HepG2 (cell line): ENCODE data around the gene ARL15. TPM values are rescaled to one million over a fixed set of nuclear protein-coding genes. Genes with fewer than 3 reads are reported as not detected.

Experiments used
- ATAC-seq: fragments of 200-7000 bp; cut with Tn5 transposase; 3 replicates; pipeline ENCODE4 v1.9.1; 2020; ENCODE audit warnings: mild to moderate bottlenecking, moderate library complexity
- BruUV-seq: library from RNA; stranded (reverse); fragments of 400-500 nt; replicated peaks from 2 replicates; lab custom pipeline; 2021; lab: Mats Ljungman, UMichigan
- CTCF ChIA-PET: fragments of 300-600 bp; formaldehyde crosslinking; extraction: SDS; loops from one replicate; lab custom pipeline; 2021; ENCODE audit warnings: low total read pairs, inconsistent platforms, low intra/inter-chr PET ratio; lab: Yijun Ruan, JAX
- POLR2A ChIA-PET: fragments of 350-600 bp; sonication (Branson Sonifier 250); formaldehyde crosslinking; loops from one replicate; lab custom pipeline; 2020; ENCODE audit warnings: antibody characterized with exemption, inconsistent platforms; lab: Yijun Ruan, JAX
- DNase-seq: peaks from one replicate; pipeline ENCODE4 v3.0.0-alpha.2; 2015; ENCODE audit warnings: low spot score
- FAIRE-seq: peaks from 3 replicates; lab custom pipeline; 2011; peaks lifted over from hg19 to GRCh38; lab: Jason Lieb, UNC
- H2AFZ ChIP-seq: one replicate; pipeline ENCODE4 v1.6.1; 2011; ENCODE audit warnings: low read length, inconsistent platforms
- H3K27ac ChIP-seq: fragments of 300-600 bp; 3 replicates; pipeline ENCODE4 v1.8.0; 2011; ENCODE audit warnings: mixed run types, mild to moderate bottlenecking, mixed read lengths, low read length, inconsistent platforms; ENCODE audit not compliant: insufficient read depth; ENCODE audit errors: extremely low read length
- H3K27me3 ChIP-seq, 2 experiments: fragments of 200-600 bp in 1 of 2; 2 replicates in 1 of 2; 3 replicates in 1 of 2; pipeline versions ENCODE4 v1.6.0 to v1.8.0; 2011; ENCODE audit warnings: low read length in 2 of 2, mild to moderate bottlenecking in 2 of 2, moderate library complexity in 2 of 2, inconsistent platforms in 1 of 2; ENCODE audit not compliant: insufficient read depth in 2 of 2, control insufficient read depth in 1 of 2
- H3K36me3 ChIP-seq, 2 experiments: fragments of 200-600 bp in 1 of 2; replicated peaks in 1 of 2; 2 replicates in 1 of 2; 3 replicates in 1 of 2; pipeline versions ENCODE4 v1.5.1 to v1.8.0; 2011; ENCODE audit warnings: low read length in 2 of 2, inconsistent platforms in 1 of 2; ENCODE audit not compliant: insufficient read depth in 2 of 2, control insufficient read depth in 1 of 2
- H3K4me1 ChIP-seq: 2 replicates; pipeline ENCODE4 v1.5.1; 2012; ENCODE audit warnings: low read length, inconsistent platforms; ENCODE audit not compliant: insufficient read depth
- H3K4me2 ChIP-seq: 2 replicates; pipeline ENCODE4 v1.6.0; 2011; ENCODE audit warnings: low read depth, low read length, inconsistent platforms
- H3K4me3 ChIP-seq, 3 experiments: fragments of 200-600 bp in 1 of 3; sonication (generic), shearing (Covaris generic) in 1 of 3; replicated peaks in 1 of 3; 2 replicates each; pipeline ENCODE4 v1.5.1; 2011 to 2016; ENCODE audit warnings: low read length in 3 of 3, inconsistent platforms in 2 of 3, low read depth in 2 of 3, mild to moderate bottlenecking in 2 of 3, control low read depth in 1 of 3, mixed read lengths in 1 of 3; ENCODE audit not compliant: insufficient read depth in 1 of 3
- H3K79me2 ChIP-seq: one replicate; pipeline ENCODE4 v1.6.1; 2011; ENCODE audit warnings: low read length, inconsistent platforms; ENCODE audit not compliant: insufficient read depth
- H3K9ac ChIP-seq: 2 replicates; pipeline ENCODE4 v1.6.0; 2011; ENCODE audit warnings: mild to moderate bottlenecking, low read depth, low read length, inconsistent platforms; ENCODE audit not compliant: insufficient read depth
- H3K9me3 ChIP-seq: 2 replicates; pipeline ENCODE4 v1.5.1; 2012; ENCODE audit warnings: mild to moderate bottlenecking, low read length
- H4K20me1 ChIP-seq: 2 replicates; pipeline ENCODE4 v1.6.0; 2011; ENCODE audit warnings: inconsistent platforms, mild to moderate bottlenecking, low read length, moderate library complexity; ENCODE audit not compliant: insufficient read depth
- CC2D1A ChIP-seq: sonication (generic); formaldehyde crosslinking; IDR thresholded peaks from 2 replicates; pipeline ENCODE4 v1.8.1; 2023; ENCODE audit warnings: mild to moderate bottlenecking, missing genetic modification reagents
- MXI1 ChIP-seq: IDR thresholded peaks from 3 replicates; pipeline ENCODE4 v1.6.1; 2012; ENCODE audit warnings: low read depth, low read length, inconsistent platforms, borderline replicate concordance
- RARA ChIP-seq: IDR thresholded peaks from 2 replicates; pipeline ENCODE4 v1.6.1; 2016; ENCODE audit warnings: missing genetic modification reagents, missing compliant biosample characterization
- SMAD1 ChIP-seq: sonication (generic); formaldehyde crosslinking; IDR thresholded peaks from 2 replicates; pipeline ENCODE4 v1.4.0; 2020; ENCODE audit warnings: missing genetic modification reagents, low read depth, mild to moderate bottlenecking, borderline replicate concordance
- TSC22D2 ChIP-seq: sonication (generic); formaldehyde crosslinking; IDR thresholded peaks from 2 replicates; pipeline ENCODE4 v1.5.1; 2020; ENCODE audit warnings: missing genetic modification reagents, mild to moderate bottlenecking, borderline replicate concordance
- ZFP1 ChIP-seq: IDR thresholded peaks from 2 replicates; pipeline ENCODE4 v1.6.1; 2016
- ZFP36L2 ChIP-seq: sonication (generic); formaldehyde crosslinking; IDR thresholded peaks from 2 replicates; pipeline ENCODE4 v1.4.0; 2020; ENCODE audit warnings: missing genetic modification reagents
- ZNF724P ChIP-seq: sonication (generic); formaldehyde crosslinking; IDR thresholded peaks from 2 replicates; pipeline ENCODE4 v1.8.0; 2022; ENCODE audit warnings: missing genetic modification reagents, borderline replicate concordance
- WGBS: methylation state at CpG from one replicate; pipeline ENCODE4 v1.1.6; 2017; ENCODE audit warnings: low lambda C conversion rate; 5-methylcytosine and 5-hydroxymethylcytosine counted together
- in situ Hi-C: cut with HindIII; loops from 2 replicates; pipeline ENCODE4 v1.10.0; 2017; ENCODE audit warnings: low pct_unique_long_range_greater_than_20kb; ENCODE audit not compliant: extremely low pct_ligation_motif_present
- intact Hi-C: fragments of 100-400 bp; cut with micrococcal nuclease; formaldehyde crosslinking; loops from one replicate; pipeline ENCODE4 v1.10.0; 2022; ENCODE audit not compliant: unreplicated experiment
- polyA plus RNA-seq, 8 experiments: library from polyadenylated mRNA; depleted of rRNA in 3 of 8; stranded (reverse) in 7 of 8; unstranded in 1 of 8; fragments of >200 nt; fragmentation: Illumina TruSeq in 4 of 8; extraction: Trizol in 4 of 8; gene quantifications; 2 replicates each; pipeline versions ENCODE4 v1.2.1 to v1.2.3, GENCODE V29; 2011 to 2016; ENCODE audit warnings: low read depth in 4 of 8, missing spikeins in 1 of 8, mixed read lengths in 1 of 8; ENCODE audit not compliant: insufficient read depth in 1 of 8
- total RNA-seq, 5 experiments: library from RNA; depleted of rRNA; stranded (reverse); fragments of >200 nt; fragmentation: Illumina TruSeq; extraction: Trizol; gene quantifications; 2 replicates each; pipeline ENCODE4 v1.2.3, GENCODE V29; 2016; ENCODE audit warnings: low read depth in 1 of 5
- TF ChIP-seq, protein P1 (sequence below): sonication (generic); formaldehyde crosslinking; IDR thresholded peaks from 2 replicates; pipeline ENCODE4 v1.5.1; 2020; ENCODE audit warnings: mild to moderate bottlenecking, missing genetic modification reagents, moderate library complexity
- TF ChIP-seq, protein P2 (sequence below): sonication (generic); formaldehyde crosslinking; IDR thresholded peaks from 2 replicates; pipeline ENCODE4 v1.8.0; 2022; ENCODE audit warnings: mild to moderate bottlenecking, missing genetic modification reagents, moderate library complexity
- TF ChIP-seq, protein P3 (sequence below): sonication (generic); formaldehyde crosslinking; IDR thresholded peaks from 2 replicates; pipeline ENCODE4 v1.8.1; 2023; ENCODE audit warnings: mild to moderate bottlenecking, missing genetic modification reagents
- TF ChIP-seq, protein P4 (sequence below): sonication (generic); formaldehyde crosslinking; IDR thresholded peaks from 2 replicates; pipeline ENCODE4 v1.4.0; 2020; ENCODE audit warnings: missing genetic modification reagents, borderline replicate concordance

ARL15 gene
- total and polyA plus RNA-seq, 2 of the 13 experiments (the other 11 are each of a cell fraction or from before 2014, with no cell fraction given), result 2.5 to 7.7 TPM

DNA sequence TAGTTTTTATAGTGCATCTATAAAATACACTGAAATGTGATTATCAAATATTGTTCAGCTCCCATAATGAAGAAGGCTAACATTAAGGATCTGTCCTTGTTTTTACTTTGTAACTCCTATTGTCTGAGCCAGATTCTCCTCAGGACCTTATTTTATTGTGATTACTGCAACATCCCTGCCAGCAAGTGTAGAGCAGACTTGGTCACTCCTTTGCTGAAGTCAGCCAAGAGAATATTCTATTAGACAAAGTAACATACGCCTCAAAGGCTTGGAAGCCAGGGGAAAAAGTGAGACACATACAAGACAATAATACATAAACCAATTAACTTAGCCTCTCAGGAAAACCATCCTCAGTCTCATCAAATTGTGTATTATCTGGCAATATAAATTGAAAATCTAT is 269.6 kb downstream of the ARL15 start:
- DNase-seq (no peak), FAIRE-seq (no peak), ATAC-seq (no peak)
- H2AFZ ChIP-seq, result no peak overlapping the region
- H3K36me3 ChIP-seq, result no peaks in the 10 kb centered on the region
- H3K4me3 ChIP-seq, result no peak overlapping the region
- no TSS peak for BruUV-seq
- POLR2A ChIA-PET, result no interaction called here
- H3K9me3 ChIP-seq, result no peaks in the 10 kb centered on the region
- H4K20me1 ChIP-seq, result no peaks in the 10 kb centered on the region
- H3K79me2 ChIP-seq, result no peaks in the 10 kb centered on the region
- WGBS, result 83% methylated on average over 1 of the region's 1 CpG
- CTCF ChIA-PET, result no interaction called here
- no peaks in the 10 kb centered on the region for H3K27me3 ChIP-seq
- in situ Hi-C loops, result no loop called here
- H3K27ac ChIP-seq, result no peak overlapping the region
- H3K4me1 ChIP-seq, result peaks cover 9% of the 10 kb centered on the region
- H3K9ac ChIP-seq, result no peak overlapping the region
- intact Hi-C loops, result no loop called here
- H3K4me2 ChIP-seq, result no peak overlapping the region
- TF ChIP-seq TSC22D2 (CRISPR knock-in tag) (no peak), ZFP1 (CRISPR knock-in tag) (no peak), MXI1 (no peak), RARA (CRISPR knock-in tag) (no peak), ZNF724P (no peak), SMAD1 (CRISPR knock-in tag) (no peak), CC2D1A (no peak), ZFP36L2 (CRISPR knock-in tag) (no peak)
- TF ChIP-seq, protein P1, sequence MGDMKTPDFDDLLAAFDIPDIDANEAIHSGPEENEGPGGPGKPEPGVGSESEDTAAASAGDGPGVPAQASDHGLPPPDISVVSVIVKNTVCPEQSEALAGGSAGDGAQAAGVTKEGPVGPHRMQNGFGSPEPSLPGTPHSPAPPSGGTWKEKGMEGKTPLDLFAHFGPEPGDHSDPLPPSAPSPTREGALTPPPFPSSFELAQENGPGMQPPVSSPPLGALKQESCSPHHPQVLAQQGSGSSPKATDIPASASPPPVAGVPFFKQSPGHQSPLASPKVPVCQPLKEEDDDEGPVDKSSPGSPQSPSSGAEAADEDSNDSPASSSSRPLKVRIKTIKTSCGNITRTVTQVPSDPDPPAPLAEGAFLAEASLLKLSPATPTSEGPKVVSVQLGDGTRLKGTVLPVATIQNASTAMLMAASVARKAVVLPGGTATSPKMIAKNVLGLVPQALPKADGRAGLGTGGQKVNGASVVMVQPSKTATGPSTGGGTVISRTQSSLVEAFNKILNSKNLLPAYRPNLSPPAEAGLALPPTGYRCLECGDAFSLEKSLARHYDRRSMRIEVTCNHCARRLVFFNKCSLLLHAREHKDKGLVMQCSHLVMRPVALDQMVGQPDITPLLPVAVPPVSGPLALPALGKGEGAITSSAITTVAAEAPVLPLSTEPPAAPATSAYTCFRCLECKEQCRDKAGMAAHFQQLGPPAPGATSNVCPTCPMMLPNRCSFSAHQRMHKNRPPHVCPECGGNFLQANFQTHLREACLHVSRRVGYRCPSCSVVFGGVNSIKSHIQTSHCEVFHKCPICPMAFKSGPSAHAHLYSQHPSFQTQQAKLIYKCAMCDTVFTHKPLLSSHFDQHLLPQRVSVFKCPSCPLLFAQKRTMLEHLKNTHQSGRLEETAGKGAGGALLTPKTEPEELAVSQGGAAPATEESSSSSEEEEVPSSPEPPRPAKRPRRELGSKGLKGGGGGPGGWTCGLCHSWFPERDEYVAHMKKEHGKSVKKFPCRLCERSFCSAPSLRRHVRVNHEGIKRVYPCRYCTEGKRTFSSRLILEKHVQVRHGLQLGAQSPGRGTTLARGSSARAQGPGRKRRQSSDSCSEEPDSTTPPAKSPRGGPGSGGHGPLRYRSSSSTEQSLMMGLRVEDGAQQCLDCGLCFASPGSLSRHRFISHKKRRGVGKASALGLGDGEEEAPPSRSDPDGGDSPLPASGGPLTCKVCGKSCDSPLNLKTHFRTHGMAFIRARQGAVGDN (CRISPR knock-in tag), result no peak
- TF ChIP-seq, protein P2, sequence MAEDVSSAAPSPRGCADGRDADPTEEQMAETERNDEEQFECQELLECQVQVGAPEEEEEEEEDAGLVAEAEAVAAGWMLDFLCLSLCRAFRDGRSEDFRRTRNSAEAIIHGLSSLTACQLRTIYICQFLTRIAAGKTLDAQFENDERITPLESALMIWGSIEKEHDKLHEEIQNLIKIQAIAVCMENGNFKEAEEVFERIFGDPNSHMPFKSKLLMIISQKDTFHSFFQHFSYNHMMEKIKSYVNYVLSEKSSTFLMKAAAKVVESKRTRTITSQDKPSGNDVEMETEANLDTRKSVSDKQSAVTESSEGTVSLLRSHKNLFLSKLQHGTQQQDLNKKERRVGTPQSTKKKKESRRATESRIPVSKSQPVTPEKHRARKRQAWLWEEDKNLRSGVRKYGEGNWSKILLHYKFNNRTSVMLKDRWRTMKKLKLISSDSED (CRISPR knock-in tag), result no peak
- TF ChIP-seq, protein P3, sequence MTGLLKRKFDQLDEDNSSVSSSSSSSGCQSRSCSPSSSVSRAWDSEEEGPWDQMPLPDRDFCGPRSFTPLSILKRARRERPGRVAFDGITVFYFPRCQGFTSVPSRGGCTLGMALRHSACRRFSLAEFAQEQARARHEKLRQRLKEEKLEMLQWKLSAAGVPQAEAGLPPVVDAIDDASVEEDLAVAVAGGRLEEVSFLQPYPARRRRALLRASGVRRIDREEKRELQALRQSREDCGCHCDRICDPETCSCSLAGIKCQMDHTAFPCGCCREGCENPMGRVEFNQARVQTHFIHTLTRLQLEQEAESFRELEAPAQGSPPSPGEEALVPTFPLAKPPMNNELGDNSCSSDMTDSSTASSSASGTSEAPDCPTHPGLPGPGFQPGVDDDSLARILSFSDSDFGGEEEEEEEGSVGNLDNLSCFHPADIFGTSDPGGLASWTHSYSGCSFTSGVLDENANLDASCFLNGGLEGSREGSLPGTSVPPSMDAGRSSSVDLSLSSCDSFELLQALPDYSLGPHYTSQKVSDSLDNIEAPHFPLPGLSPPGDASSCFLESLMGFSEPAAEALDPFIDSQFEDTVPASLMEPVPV (CRISPR knock-in tag), result no peak
- TF ChIP-seq, protein P4, sequence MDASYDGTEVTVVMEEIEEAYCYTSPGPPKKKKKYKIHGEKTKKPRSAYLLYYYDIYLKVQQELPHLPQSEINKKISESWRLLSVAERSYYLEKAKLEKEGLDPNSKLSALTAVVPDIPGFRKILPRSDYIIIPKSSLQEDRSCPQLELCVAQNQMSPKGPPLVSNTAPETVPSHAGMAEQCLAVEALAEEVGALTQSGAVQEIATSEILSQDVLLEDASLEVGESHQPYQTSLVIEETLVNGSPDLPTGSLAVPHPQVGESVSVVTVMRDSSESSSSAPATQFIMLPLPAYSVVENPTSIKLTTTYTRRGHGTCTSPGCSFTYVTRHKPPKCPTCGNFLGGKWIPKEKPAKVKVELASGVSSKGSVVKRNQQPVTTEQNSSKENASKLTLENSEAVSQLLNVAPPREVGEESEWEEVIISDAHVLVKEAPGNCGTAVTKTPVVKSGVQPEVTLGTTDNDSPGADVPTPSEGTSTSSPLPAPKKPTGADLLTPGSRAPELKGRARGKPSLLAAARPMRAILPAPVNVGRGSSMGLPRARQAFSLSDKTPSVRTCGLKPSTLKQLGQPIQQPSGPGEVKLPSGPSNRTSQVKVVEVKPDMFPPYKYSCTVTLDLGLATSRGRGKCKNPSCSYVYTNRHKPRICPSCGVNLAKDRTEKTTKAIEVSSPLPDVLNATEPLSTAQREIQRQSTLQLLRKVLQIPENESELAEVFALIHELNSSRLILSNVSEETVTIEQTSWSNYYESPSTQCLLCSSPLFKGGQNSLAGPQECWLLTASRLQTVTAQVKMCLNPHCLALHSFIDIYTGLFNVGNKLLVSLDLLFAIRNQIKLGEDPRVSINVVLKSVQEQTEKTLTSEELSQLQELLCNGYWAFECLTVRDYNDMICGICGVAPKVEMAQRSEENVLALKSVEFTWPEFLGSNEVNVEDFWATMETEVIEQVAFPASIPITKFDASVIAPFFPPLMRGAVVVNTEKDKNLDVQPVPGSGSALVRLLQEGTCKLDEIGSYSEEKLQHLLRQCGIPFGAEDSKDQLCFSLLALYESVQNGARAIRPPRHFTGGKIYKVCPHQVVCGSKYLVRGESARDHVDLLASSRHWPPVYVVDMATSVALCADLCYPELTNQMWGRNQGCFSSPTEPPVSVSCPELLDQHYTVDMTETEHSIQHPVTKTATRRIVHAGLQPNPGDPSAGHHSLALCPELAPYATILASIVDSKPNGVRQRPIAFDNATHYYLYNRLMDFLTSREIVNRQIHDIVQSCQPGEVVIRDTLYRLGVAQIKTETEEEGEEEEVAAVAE (CRISPR knock-in tag), result no peak
